ENCODE measurements around the gene ANKRD65. TPM values are rescaled to one million over a fixed set of nuclear protein-coding genes. Genes with fewer than 3 reads are reported as not detected.

The ANKRD65 gene
- total RNA-seq, 1 experiment from 2014 or later = not detected

GRCh38 chr1:1424707-1425106 lies 3.6 kb upstream of the ANKRD65 start:
- intact Hi-C loops (cut with micrococcal nuclease; ENCODE audit: unreplicated experiment) = no loop called here
- ChIA-PET POLR2A (ENCODE audit: low non-redundant PET) (interaction anchor here (0.6 kb wide), 1 partner anchor 168 kb away, joined by 14 read pairs; no protein-coding TSS in a partner anchor), CTCF (no interaction called here)

GRCh38 chr1:1423245-1423597 lies 2.1 kb upstream of the ANKRD65 start:
- DNase-seq (ENCODE audit: low spot score) = no peak
- no peaks in the 10 kb centered on the region for H3K9me3 ChIP-seq (ENCODE audit: low read depth, low read length, poor library complexity, severe bottlenecking)
- no peak for TF ChIP-seq CTCF (conservative IDR thresholded peaks at IDR 0.05; ENCODE audit: low read depth, low read length)
- no peak for TF ChIP-seq EZH2 (IDR thresholded peaks at IDR 0.05; ENCODE audit: borderline replicate concordance, low read depth, low read length, poor library complexity, severe bottlenecking)
- no peaks in the 10 kb centered on the region for H3K4me1 ChIP-seq (ENCODE audit: insufficient read depth, low read length, poor library complexity, severe bottlenecking)
- POLR2A ChIA-PET (ENCODE audit: low non-redundant PET) = no interaction called here
- H3K36me3 ChIP-seq (ENCODE audit: insufficient read depth, low read length, poor library complexity, severe bottlenecking) = no peaks in the 10 kb centered on the region
- BruUV-seq (replicated peaks) = no TSS peak
- CTCF ChIA-PET = no interaction called here
- H3K27ac ChIP-seq (ENCODE audit: low read depth, low read length, poor library complexity, severe bottlenecking) = no peak overlapping the region
- no peaks in the 10 kb centered on the region for H3K27me3 ChIP-seq (replicated peaks; ENCODE audit: insufficient read depth, low read depth, low read length, poor library complexity)
- intact Hi-C loops (cut with micrococcal nuclease; ENCODE audit: unreplicated experiment) = no loop called here
- H3K4me3 ChIP-seq (ENCODE audit: low read depth, low read length, poor library complexity, severe bottlenecking) = no peak overlapping the region

More at GRCh38 chr1:1424707-1425106, 3.6 kb upstream of the ANKRD65 start:
- no peaks in the 10 kb centered on the region for H3K4me1 ChIP-seq (ENCODE audit: insufficient read depth, low read length, poor library complexity, severe bottlenecking)
- H3K4me3 ChIP-seq (ENCODE audit: low read depth, low read length, poor library complexity, severe bottlenecking) = no peak overlapping the region
- BruUV-seq (replicated peaks) = no TSS peak
- H3K27me3 ChIP-seq (replicated peaks; ENCODE audit: insufficient read depth, low read depth, low read length, poor library complexity) = no peaks in the 10 kb centered on the region
- no peak overlapping the region for H3K27ac ChIP-seq (ENCODE audit: low read depth, low read length, poor library complexity, severe bottlenecking)
- DNase-seq (ENCODE audit: low spot score) = no peak
- H3K36me3 ChIP-seq (ENCODE audit: insufficient read depth, low read length, poor library complexity, severe bottlenecking) = no peaks in the 10 kb centered on the region
- TF ChIP-seq CTCF (conservative IDR thresholded peaks at IDR 0.05; ENCODE audit: low read depth, low read length) = no peak
- no peak for TF ChIP-seq EZH2 (IDR thresholded peaks at IDR 0.05; ENCODE audit: borderline replicate concordance, low read depth, low read length, poor library complexity, severe bottlenecking)
- no peaks in the 10 kb centered on the region for H3K9me3 ChIP-seq (ENCODE audit: low read depth, low read length, poor library complexity, severe bottlenecking)

GRCh38 chr1:1422465-1423244 lies 1.6 kb upstream of the ANKRD65 start:
- BruUV-seq (replicated peaks) = no TSS peak
- intact Hi-C loops (cut with micrococcal nuclease; ENCODE audit: unreplicated experiment) = no loop called here
- Histone ChIP-seq H3K4me1 (ENCODE audit: insufficient read depth, low read length, poor library complexity, severe bottlenecking) (no peaks in the 10 kb centered on the region), H3K9me3 (ENCODE audit: low read depth, low read length, poor library complexity, severe bottlenecking) (no peaks in the 10 kb centered on the region), H3K4me3 (ENCODE audit: low read depth, low read length, poor library complexity, severe bottlenecking) (no peak overlapping the region), H3K27me3 (replicated peaks; ENCODE audit: insufficient read depth, low read depth, low read length, poor library complexity) (no peaks in the 10 kb centered on the region), H3K27ac (ENCODE audit: low read depth, low read length, poor library complexity, severe bottlenecking) (no peak overlapping the region), H3K36me3 (ENCODE audit: insufficient read depth, low read length, poor library complexity, severe bottlenecking) (no peaks in the 10 kb centered on the region)
- ChIA-PET POLR2A (ENCODE audit: low non-redundant PET) (no interaction called here), CTCF (interaction anchor here (0.5 to 0.6 kb wide), 2 partner anchors 150 to 486 kb away, joined by 3 to 6 read pairs; no protein-coding TSS in a partner anchor)
- no peak for TF ChIP-seq CTCF (conservative IDR thresholded peaks at IDR 0.05; ENCODE audit: low read depth, low read length)
- TF ChIP-seq EZH2 (IDR thresholded peaks at IDR 0.05; ENCODE audit: borderline replicate concordance, low read depth, low read length, poor library complexity, severe bottlenecking) = no peak
- no peak for DNase-seq (ENCODE audit: low spot score)
